Osteoblast (primary cell): Measurements from ENCODE around the gene RNLS. TPM values are rescaled to one million over a fixed set of nuclear protein-coding genes. Genes with fewer than 3 reads are reported as not detected.

ENCODE experiments used
- DNase-seq: peaks from one replicate; pipeline ENCODE4 v3.0.0; 2011; ENCODE audit warnings: low spot score, mixed read lengths; ENCODE audit not compliant: insufficient read length; ENCODE audit errors: missing footprints
- H2AFZ ChIP-seq: 2 replicates; pipeline ENCODE4 v1.6.0; 2011; ENCODE audit warnings: mild to moderate bottlenecking, low read length
- H3K27ac ChIP-seq: 2 replicates; pipeline ENCODE4 v1.5.1; 2011; ENCODE audit warnings: mild to moderate bottlenecking, low read depth, low read length, moderate library complexity
- H3K27me3 ChIP-seq: 2 replicates; pipeline ENCODE4 v1.6.0; 2012; ENCODE audit warnings: mild to moderate bottlenecking, control low read depth, inconsistent platforms, low read length, moderate library complexity; ENCODE audit not compliant: insufficient read depth
- H3K36me3 ChIP-seq: 2 replicates; pipeline ENCODE4 v1.5.1; 2011; ENCODE audit warnings: mild to moderate bottlenecking, low read length, control low read depth, moderate library complexity; ENCODE audit not compliant: insufficient read depth
- H3K4me1 ChIP-seq: 2 replicates; pipeline ENCODE4 v1.5.1; 2011; ENCODE audit warnings: mild to moderate bottlenecking, low read length, control low read depth, moderate library complexity; ENCODE audit not compliant: insufficient read depth
- H3K4me2 ChIP-seq: 2 replicates; pipeline ENCODE4 v1.6.0; 2011; ENCODE audit warnings: mild to moderate bottlenecking, low read length; ENCODE audit not compliant: insufficient read depth
- H3K4me3 ChIP-seq: fragments of 200-600 bp; sonication (generic); 3 replicates; pipeline ENCODE4 v1.5.1; 2012; ENCODE audit warnings: mild to moderate bottlenecking, low read length, inconsistent platforms; ENCODE audit not compliant: insufficient read depth
- H3K79me2 ChIP-seq: 2 replicates; pipeline ENCODE4 v1.6.0; 2012; ENCODE audit warnings: mild to moderate bottlenecking, low read length, control low read depth, inconsistent platforms; ENCODE audit not compliant: insufficient read depth
- H3K9me3 ChIP-seq: 2 replicates; pipeline ENCODE4 v1.5.1; 2011; ENCODE audit warnings: low read depth, low read length, control low read depth
- H4K20me1 ChIP-seq: 2 replicates; pipeline ENCODE4 v1.6.0; 2012; ENCODE audit warnings: mild to moderate bottlenecking, low read length, control low read depth; ENCODE audit not compliant: insufficient read depth
- CTCF ChIP-seq: IDR thresholded peaks from 2 replicates; pipeline ENCODE4 v1.5.1; 2011; ENCODE audit warnings: mild to moderate bottlenecking, low read depth, low read length, moderate library complexity; ENCODE audit errors: extremely low read depth
- total RNA-seq: library from RNA; depleted of rRNA; stranded (reverse); fragments of >200 nt; gene quantifications from 2 replicates; pipeline ENCODE4 v1.2.3, GENCODE V29; 2012

RNLS gene
- total RNA-seq, 1 donor: 22.4 TPM

DNA sequence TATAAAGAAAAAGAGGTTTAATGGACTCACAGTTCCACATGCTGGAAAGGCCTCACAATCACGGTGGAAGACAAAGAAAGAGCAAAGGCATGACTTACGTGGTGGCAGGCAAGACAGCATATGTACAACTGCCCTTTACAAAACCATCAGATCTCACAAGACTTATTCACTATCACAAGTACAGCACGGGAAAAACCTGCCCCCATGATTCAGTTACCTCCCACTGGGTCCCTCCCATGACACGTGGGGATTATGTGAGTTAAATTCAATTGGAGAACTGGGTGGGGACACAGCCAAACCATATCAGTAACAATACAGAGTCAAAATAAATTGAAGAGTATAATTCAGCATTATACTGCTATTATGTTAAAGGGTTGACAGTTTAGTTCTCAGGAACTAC is 37.8 kb downstream of the RNLS start:
- no peaks in the 10 kb centered on the region for H3K36me3 ChIP-seq
- H3K4me2 ChIP-seq: no peak overlapping the region
- no peak overlapping the region for H2AFZ ChIP-seq
- H3K79me2 ChIP-seq: no peaks in the 10 kb centered on the region
- DNase-seq: no peak
- no peaks in the 10 kb centered on the region for H4K20me1 ChIP-seq
- H3K4me3 ChIP-seq: no peak overlapping the region
- no peaks in the 10 kb centered on the region for H3K4me1 ChIP-seq
- H3K27me3 ChIP-seq: no peaks in the 10 kb centered on the region
- no peak for TF ChIP-seq CTCF
- no peak overlapping the region for H3K27ac ChIP-seq
- no peaks in the 10 kb centered on the region for H3K9me3 ChIP-seq

GRCh38 chr10:88544140-88544870 is 38.8 kb downstream of the RNLS start:
- no peaks in the 10 kb centered on the region for H3K79me2 ChIP-seq
- H3K4me1 ChIP-seq: no peaks in the 10 kb centered on the region
- no peaks in the 10 kb centered on the region for H4K20me1 ChIP-seq
- no peak for DNase-seq
- no peak overlapping the region for H2AFZ ChIP-seq
- H3K4me3 ChIP-seq: no peak overlapping the region
- H3K27me3 ChIP-seq: no peaks in the 10 kb centered on the region
- H3K36me3 ChIP-seq: no peaks in the 10 kb centered on the region
- H3K4me2 ChIP-seq: no peak overlapping the region
- H3K9me3 ChIP-seq: no peaks in the 10 kb centered on the region
- TF ChIP-seq CTCF: no peak
- no peak overlapping the region for H3K27ac ChIP-seq

GRCh38 chr10:88542522-88542921 is 40.6 kb downstream of the RNLS start:
- no peak for DNase-seq
- no peaks in the 10 kb centered on the region for H3K27me3 ChIP-seq

More at GRCh38 chr10:88542522-88542921, 40.6 kb downstream of the RNLS start:
- H3K27ac ChIP-seq: no peak overlapping the region
- H3K4me3 ChIP-seq: no peak overlapping the region
- no peaks in the 10 kb centered on the region for H3K4me1 ChIP-seq
- no peaks in the 10 kb centered on the region for H3K36me3 ChIP-seq
- no peaks in the 10 kb centered on the region for H3K9me3 ChIP-seq
- no peak overlapping the region for H2AFZ ChIP-seq
- no peak overlapping the region for H3K4me2 ChIP-seq
- H4K20me1 ChIP-seq: no peaks in the 10 kb centered on the region
- H3K79me2 ChIP-seq: no peaks in the 10 kb centered on the region
- no peak for TF ChIP-seq CTCF
